GM19238 (cell line): Measurements from ENCODE around the gene CD93.

Experiments
- DNase-seq: peaks from one replicate; pipeline ENCODE4 v3.0.0; 2011; ENCODE audit warnings: low spot score; ENCODE audit not compliant: insufficient read length

Gene CD93

DNA sequence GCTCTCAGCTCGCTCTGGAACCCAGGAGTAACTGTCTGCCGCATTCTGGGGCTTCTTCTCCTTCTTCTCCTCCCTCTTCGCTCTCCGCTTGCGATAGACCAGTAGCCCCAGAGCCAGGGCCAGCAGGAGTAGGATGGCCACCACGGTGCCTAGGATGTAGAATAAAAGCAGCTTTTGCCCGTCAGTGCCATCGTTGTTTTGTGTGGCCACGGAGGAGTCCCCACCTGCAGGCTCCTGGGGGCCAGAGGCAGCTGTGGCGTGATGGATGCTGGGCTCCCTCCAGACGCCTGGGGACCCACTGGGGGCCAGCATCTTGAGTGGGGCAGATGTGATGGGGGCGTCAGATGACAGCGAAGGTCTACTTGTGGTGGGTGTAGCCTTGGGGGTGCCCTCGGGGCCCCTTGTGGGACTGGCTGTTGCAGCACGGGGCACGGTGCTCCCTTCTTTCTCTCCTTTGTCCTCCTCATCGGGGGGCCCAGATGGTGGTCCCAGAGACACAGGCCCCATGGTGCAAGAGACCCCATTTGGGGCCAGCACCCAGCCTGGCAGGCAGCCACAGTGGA is 1.8 kb downstream of the CD93 start:
- no peak for DNase-seq

DNA sequence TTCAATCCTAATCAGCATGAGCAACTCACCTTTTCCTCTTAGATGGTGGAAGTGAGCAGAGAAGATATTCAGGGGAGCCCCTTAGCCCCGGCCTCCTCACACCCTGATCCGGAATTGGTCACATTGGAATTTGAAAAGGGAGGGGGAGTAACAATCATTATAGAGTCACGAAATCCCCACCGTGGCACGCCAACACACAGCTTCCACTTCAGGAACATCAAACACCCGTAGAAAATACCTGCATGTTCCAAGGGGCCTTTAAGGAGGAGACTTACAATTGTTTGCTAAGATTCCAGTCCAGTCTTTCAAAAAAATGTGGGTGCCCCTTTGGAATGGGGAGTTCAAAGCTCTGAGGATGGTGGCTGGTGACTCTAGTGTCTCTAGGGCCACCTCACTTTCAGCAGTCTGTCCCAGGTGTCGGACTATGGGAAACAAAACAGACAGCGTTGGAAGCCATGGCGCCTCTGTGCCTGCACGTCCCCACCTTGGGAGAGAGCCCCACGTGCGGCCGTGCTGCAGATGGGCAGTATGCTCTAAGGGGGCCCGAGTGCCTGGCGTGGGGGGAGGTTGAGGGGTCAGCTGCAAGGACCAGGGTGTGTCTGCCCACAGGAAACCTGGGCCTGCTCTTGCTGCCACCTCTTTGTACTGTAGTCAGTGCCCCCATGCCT is 2.4 kb downstream of the CD93 start:
- DNase-seq: no peak

DNA sequence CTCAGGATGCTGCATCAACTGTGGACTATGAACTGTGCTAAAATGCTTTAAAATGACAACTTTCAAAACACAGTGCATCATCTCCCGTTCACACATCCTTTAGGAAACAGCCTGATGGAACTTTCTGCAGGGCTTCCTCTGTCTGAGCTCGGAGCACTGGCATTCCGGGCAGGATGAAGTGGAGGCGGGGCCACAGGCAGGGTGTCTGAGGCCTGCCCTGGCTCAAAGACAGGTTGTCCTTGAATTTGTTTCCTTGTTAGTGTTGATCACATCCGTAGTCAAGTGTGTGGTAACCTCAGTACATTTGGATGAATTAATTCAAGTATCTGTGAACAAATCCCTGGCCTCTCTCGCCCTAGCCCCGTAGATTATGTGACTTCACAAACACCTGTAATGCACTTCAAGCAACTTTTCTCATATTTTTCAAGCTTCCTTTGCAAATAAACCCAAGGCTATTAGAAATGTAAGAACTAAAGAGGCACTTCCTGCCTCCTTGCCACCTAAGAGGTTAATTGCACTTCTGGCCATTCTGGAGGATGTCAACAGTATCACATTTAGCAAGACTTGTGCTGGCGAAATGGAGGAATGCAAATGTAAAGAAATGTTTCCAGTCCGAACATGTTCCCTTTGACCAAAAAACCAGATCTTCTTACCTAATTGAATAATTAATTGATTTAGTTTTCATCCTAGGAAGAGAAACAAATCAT is 3.1 kb downstream of the CD93 start:
- no peak for DNase-seq

DNA sequence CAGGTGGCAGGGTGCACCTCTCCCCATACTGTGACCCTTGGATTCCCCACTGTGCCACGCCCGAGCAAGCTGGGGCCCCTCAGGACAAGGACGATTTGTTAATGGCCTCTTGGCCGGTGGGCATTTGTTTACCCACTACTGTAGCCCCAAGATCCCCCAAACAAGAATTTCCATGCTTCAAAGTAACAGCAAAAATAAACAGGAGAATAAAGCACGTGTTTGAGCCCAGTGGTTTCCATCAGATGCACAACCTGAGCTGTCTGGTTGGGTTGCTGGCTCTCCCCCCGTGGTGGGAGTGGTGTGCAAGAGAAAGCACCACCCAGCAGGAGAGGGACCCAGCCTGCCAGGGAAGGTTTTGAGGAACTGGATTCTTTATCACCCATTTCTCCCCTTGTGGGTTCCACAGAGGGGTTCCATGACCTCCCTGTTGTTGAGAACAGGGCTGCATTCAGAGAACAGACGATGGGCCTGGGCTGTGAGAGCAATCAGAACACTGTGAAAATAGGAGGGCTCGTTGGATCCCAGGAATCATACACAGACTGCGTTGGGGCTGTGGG is 4.8 kb downstream of the CD93 start:
- DNase-seq: no peak

DNA sequence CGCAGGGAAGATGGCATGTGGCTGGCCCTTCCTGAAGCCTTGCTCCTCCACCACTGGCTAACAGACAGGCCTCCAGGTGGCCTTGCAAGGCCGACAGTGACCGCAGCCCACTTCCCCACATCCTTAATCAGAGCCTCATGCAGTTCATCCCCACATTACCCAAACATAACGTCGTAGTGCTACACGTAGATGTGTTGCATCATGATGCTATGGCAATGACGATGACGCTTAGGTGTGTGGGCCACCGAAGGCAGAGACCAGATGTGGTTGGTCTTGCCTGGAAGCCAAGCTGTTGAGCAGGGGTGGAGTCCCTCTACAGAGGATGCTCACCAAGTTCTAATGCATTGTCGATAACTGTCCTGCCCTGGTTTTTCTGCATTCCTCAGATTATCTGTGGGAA is 5.6 kb downstream of the CD93 start:
- no peak for DNase-seq

DNA sequence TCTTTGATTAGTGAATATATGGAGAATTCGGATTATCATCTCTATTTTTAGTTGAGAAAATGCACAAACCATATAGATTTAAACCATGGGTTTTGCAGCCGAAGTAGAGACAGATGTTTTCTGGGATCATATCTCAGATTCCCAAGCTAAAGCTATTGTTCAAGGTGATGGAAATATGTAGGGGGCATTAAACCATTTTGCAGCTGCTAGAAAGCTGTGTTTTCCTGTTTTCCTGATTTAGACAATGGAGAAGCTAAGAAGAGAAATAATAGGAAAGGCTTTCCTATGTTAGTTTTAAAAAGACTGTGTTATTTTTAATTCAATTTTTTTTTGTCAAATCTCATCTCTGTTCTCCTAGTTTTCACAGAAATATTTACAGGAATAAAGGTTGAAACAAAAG is 6.2 kb downstream of the CD93 start:
- no peak for DNase-seq

DNA sequence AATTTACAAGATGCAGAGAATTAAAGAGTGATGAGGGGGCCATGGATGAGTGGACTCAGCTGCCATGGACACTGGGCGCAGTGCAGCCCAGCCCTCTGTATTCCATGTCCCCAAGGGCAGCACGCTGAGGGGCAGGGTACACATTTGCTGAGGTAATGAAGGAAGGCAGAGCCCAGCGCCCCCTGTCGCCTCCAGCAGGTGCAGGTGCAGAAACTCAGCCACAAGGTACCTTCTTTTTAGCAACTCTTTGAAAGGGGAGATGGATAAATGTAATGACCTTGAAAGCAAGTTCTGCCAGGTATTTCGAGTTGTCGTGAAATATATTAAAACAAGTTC is 7.1 kb downstream of the CD93 start:
- DNase-seq: no peak

DNA sequence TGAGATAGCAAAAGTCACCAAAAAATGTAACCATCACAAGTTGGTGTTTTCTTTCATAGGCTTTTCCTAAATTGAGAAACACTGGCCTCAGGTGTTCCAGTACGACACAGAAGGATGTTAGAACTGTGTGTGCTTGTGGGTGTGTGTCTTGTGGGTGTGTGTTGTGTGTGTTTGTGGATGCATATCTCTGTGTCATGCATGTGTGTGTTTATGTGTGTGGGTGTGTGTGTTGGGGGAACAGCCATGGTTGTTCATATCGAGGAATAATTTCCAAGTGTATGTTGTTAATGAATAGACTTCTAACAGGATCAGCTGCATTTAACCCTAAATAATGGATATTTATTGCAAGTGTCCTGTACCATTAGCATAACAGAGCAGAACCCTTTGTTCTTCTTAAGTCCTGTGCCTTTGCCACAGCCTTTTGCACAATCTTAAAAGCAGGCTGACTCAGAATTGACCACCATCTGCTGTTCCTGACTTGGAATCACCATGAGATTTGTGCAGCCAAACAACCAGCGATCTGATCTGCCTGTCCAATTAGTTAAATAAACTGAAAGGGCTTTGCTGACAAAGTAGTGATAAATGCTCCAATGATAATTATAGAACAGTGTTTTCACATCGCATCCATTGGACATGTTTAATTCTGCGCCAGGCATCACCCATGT is 7.6 kb downstream of the CD93 start:
- DNase-seq: no peak

DNA sequence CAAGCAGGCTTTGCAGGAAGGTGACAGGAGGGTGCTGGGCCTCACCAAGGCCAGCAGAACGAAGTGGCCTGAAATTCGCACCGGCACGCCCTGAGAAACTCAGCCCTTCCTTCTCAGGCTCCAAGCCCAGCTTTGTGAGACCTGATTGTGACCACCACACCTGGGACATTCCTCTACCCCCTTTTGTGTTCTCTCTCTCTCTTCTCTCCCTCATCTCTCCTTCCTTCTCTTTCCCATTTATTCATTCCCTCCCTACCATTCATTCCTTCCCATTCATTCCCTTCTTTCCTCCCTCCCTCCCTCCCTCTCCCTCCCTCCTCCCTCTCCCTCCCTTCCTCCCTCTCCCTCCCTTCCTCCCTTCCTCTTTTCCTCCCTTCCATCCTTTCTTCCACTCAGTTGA is 8.8 kb downstream of the CD93 start:
- no peak for DNase-seq

DNA sequence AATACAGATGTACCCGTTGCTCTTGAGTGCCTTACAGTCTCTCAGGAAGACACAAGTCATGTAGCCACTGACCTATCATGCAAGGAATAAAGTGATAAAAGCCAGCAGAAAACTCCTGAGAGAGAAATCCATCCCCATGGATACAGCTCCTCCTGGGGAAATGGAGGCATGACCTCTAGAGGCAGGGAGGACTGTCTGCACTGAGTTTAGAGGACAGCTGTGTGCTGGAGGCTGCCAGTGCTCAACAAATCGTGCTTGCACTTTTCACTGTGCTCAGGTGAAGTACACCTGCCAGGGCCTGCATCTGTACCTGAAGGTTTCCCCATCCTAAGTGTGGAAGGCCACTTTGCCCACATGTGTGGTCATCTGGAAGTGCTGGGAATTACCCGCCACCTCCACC is 12.1 kb downstream of the CD93 start:
- no peak for DNase-seq

DNA sequence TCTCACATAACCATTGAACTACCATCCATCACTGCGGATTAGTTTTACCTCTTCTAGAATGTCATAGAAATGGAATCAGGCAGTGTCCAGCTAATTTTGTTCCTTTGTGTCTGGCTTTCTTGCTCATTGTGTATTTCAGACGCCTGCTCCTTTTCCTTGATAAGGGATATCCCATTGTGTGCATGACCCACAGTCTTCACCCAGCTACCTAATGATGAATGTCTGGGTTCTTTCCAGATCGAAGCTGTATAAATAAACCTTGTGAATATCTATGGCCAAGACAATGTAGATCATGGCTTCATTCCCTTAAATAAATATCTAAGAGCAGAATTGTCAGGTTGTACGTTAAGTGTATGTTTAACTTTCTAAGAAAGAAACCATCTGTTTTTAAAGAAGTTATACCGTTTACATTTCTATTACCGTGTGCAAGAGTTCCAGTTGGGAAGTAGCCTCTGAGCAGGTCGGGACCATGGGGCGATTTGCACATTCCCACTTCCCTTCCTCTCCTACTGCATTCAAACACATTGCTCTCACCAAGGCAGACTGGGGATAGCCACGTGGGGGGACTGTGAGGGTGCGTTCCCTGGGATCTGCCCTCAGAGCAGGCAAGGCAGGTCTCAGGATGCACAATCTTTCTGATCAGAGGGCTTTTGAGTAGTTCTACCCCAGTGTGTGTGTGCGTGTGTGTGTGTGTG is 13.1 kb downstream of the CD93 start:
- DNase-seq: no peak

DNA sequence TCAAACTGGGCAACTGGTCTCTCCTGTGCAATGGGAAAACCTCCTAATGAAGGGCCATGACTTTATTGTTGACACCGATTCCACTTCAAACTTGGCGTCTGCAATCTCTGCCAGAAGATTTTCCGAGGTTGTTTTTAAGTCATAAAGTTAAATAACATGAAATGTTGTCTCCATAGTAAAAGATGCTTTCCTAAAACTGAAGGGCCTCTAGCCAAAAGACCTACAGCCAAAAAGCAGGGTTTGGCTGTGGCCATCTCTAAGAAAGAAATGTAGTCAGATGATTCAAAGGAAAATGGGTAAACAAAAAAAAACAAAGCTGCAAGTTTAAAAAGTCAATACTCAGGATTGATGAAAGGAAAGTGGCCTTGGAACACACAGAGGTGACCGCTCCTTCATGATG is 14.1 kb downstream of the CD93 start:
- no peak for DNase-seq

DNA sequence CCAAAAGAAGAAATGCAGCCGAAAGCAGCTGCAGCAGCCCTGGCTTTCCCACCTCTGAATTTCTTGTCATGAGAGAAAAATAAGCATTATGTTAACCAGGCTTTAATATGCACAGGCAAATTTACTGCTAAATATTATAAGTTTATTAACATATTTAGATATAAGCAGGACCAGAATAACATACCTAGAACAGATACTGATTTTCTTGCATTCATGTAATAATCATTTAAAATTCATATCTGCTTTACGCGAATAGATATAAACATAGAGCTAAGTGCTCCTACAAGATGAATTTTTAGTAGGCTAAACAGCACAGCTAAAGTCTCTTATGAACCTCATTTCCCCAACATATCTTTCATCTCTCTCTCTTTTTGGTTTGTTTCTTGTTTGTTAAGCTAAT is 14.7 kb downstream of the CD93 start:
- DNase-seq: no peak

DNA sequence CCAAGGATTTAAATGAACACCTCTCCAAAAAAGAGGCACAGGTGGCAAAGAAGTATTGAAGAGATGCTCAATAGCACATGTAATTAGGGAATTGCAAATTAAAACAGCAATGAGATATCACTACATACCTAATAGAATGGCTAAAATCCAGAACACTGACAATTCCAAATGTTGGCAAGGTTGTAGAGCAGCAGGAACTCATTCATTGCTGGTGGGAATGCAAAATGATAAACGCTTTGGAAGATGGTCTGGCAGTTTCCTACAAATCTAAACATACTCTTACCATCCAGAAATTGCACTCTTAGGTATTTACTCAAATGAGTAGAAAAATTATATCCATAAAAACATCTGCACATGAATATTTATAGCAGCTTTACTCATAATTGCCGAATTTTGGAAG is 17.0 kb downstream of the CD93 start:
- no peak for DNase-seq

DNA sequence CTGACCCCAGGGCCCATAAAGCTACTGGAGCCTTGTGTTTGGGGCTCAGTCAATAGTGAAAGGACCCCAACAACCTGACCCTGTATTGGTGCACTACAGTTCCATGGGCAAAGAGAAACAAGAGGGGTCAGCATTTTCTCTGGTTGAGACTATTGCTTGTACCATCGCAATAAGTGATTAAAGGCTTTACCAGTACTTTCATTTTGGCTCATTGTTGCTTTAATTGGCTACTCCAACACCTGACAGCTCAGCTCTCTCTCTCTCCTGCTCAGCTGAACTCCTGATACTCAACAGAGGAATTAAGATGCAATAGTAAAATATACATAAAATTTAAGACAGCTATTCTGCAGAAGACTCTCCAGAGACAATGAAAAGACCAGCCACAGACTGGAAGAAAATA is 17.8 kb downstream of the CD93 start:
- DNase-seq: no peak

DNA sequence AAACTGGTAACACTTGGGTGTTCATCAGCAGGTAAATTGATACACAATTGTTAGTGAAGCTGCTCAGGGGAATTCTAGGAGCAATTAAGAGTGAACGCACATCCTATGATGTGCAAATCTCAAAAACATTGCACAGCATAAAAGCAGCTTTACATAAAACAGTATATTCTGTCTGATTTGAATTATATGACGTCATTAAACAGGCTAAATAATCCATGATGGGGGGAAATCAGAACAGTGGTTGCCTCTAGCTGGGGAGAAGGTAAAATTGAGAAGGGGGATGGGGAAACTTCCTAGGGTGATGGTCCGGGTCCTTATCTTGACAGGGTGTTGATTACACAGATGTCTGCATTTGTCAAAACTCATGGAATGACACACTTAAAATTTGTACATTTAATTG is 19.4 kb downstream of the CD93 start:
- DNase-seq: no peak

DNA sequence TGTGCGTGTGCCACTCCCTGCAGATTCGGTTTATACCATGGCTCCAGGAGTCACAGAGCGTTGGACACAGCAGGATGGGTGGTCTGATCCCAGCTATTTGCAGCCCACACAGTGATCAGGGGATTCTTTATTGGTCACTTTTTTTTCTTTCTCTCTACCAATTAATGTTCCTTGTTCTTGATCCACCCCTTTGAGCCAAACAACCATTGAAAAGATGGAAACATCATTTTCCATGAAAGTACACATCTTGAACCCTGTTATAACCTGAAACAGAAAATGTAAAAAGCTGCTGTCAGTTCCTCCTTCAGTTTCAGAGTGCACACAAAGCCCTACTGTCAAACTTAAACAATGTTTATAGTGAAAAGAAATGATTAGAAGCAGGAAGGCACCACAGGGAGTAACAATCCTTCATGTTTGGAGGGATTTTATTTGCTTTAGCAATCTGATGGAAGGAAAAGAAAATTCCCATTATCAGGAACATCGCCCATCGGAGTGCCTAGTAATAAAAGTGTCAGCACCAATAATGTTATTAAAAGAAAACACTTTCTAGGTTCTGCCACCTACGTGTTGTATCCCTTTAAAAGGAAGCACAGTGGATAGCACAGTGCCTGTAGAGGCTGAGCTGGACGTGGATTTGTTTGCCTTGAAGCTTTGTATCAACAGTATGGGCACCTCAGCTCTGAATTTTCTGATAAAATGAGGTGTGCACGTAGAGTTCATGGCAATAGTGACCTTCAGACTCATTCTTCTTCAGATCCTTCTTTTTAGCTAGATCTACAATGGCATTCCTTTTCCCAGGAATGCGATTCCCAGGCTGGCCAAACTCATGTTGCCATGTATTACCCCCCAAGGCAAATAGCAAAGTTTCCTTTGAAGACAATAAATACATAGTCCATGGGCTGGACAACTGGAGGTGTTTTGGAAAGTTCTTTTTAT is 20.6 kb downstream of the CD93 start:
- DNase-seq: no peak

DNA sequence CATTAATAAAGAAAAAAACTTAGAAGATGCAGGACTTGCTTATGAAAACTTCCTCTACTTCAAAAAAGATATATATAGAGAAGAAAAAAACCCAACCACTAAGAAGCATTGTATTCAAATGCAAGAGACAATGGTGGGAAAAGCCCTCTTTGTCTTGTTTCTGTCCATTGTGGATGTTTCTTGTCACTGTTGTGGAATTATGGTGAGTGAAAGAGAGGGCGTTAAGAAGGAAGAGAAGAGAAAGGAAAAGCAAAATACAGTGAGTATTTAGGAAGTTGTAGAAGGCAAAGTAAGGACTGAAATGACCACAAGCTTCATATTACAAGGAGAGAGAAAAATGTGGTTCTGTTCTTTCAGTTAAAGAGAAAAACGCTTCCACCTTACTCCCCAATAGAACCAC is 22.5 kb downstream of the CD93 start:
- no peak for DNase-seq

DNA sequence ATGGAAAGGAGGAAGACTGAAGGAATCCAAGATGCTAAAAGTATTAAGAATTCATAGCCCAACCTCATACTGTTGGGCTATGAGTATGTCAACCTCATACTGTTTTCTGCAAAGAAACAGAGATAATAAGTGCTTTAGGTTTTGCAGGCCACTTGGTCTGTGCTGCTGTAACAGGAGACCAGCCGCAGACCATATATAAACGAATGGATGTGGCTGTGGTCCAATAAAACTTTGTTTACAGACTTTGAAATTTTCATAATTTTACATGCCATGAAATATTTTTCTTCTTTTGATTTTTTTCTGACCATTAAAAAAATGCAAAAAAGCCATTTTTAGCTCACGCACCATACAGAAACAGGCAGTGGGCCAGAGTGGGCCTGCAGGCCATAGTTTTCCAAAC is 23.0 kb downstream of the CD93 start:
- DNase-seq: no peak

DNA sequence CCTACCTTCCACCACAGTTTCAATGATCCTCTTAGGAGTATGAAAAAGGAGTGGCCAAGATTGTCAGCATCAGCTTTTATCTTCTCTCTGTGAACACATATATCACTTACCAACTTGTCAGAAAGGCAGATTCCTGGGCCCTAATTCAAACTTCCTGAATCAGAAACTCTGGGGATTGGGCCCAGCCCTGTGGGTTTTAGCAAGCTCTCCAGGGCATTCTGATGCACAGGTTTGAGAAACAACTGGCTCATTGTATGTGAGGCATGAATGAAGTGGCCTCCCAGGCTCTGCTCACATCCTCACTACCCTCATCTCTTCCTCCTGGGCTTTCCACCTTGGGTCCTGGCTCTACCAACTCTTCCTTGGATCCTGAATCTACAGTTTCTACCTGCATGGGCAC is 23.5 kb downstream of the CD93 start:
- no peak for DNase-seq
